Stimulated activated CD4-positive, alpha-beta T cell treated with anti-CD3 and anti-CD28 coated beads, Interleukin-1b, Interleukin-23, amount 100 ng/mL, for 48 hours (primary cell): ENCODE data around the gene CXCL10.
A peak's percentile ranks its signal among the peaks of the same experiment; 100 is the strongest.
"Not testable (repeated sequence)": the region's sequence is repeated elsewhere in the genome, so short reads cannot be mapped to it uniquely, and the experiment has no call there.

Experiments used
- DNase-seq: peaks from one replicate; pipeline ENCODE4 v3.0.0-alpha.2; 2020

CXCL10 gene

DNA sequence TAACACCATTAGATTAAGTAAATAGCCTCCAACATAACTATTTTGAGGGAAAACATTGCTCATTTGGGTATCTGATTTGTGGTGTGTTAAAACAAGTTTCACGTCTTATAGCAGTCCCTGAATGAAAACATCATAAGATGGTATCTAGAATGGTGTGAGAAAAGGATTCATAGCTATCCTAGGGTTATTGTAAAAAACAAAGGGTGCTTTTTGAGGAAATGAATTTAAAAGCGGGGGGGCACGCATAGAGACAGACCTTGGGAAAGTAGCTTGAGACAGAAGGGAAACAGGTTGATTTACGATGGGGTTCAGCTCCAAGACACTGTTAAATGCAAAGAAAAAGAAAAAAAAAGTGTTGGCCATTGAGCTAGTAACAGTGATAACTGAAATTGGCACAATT, 768 bp upstream of the CXCL10 start:
- no peak for DNase-seq

DNA sequence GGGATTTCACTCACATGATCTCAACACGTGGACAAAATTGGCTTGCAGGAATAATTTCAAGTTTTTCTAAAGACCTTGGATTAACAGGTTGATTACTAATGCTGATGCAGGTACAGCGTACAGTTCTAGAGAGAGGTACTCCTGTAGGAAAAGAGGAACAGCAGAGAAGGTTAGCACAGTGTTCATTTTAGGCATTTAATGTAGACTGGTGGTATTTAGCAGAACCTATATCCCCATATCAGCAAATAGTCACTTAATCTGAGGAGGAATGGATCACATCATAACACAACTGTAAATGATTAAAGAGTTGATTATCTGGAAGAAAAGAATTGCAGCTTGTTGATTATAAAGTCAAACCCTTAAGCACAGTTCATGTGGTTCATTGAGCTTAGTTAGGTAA, 620 bp downstream of the CXCL10 start:
- DNase-seq = no peak

DNA sequence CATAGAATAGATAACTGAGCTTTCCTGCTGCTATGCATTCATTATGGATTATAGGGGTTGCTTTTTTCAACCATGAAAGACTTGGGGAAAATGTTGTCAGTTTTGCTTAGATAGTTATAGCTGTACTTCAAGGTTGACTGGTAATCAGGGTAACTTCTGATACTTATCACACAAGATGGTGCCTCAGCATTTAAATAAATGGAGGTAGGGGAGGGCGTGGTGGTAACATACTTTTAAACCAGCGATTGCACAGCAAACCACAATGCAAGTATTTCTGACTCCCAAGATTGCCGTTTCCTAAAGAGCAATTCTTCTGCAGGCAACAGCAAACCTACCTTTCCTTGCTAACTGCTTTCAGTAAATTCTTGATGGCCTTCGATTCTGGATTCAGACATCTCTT, 1.3 kb downstream of the CXCL10 start:
- DNase-seq = no peak

DNA sequence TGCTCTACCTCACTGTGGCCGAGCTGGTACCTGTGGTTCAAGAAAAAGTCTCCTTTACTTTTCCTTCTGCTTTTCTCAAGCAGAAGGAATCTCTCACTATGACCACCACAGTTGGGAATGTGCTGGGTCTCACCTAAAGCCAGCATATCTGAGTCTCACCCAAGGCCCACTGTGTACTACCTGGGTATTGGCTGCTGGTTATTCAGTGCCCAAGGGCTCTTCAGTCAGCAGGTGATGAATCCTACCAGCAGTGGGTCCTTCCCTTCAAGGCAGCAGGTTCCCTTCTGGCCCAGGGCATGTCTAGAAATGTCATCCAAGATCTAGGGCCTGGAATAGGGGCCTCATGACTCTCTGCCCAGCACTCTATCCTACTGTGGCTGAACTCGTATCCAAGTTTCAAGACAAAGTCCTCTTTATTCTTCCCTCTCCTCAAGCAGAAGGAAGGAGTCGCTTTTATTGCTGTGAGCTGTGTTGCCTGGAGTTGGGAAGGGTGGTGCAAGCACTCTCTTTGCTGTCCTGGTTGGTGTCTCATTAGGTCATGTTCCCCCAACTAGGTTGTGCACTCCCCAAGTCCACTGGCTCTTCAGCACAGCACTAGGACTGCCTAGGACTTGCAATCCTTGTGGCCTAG, 6.1 kb downstream of the CXCL10 start:
- no peak for DNase-seq

DNA sequence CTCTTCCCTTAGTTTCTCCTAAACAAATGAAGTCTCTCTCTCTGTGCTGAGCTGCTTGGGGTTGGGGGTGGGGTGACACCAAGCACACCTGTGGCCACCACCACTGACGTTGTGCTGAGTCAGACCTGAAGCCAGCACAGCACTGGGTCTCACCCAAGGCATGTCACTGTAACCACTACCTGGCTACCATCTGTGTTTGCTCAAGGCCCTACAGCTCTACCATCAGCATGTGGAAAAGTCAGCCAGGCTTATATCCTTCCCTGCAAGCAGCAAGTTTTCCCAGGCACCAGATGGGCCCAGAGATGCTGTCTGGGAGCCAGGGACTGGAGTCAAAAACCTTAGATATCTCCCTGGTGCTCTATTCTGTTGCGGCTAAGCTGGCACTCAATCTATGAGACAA, 6.9 kb downstream of the CXCL10 start:
- peak; percentile 35 for DNase-seq

DNA sequence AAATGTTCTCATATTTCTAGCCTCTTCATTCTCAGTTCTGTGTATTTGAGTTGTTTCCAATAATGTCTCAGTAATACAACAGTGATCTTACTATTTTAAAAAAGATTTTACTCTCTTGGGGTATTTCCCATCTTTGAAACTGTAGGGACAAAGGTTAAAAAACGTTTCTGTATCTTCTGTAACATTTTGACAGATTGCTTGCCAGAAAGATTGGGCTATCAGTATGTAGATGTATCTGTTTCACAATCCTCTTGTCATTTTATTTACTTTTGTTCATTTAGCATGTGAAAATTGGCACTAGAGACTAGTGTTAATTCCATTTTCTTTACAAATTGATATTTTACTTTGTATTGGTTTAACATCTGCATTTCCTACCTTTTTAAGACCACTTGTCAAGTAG, 9.8 kb downstream of the CXCL10 start:
- no peak for DNase-seq

DNA sequence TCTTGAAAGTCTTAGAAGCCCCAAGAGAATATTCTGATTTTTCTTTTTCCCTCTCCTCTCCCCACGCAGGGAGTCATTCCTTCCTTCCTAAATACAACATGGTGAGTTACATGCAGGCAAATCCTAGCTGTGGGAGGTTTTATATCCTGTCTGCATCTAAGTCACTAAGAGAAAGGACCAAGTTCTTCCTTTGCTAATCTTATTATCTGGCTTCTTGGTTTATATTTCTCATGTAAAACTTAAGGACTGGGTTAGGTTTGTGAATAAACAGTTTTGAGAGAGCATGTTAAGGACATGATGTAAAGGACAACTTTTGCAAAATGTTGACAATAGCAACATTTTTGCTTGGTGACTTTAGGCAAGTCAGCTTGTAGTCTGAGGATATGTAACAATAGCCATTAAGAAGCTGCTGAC, 10.9 kb downstream of the CXCL10 start:
- no peak for DNase-seq

DNA sequence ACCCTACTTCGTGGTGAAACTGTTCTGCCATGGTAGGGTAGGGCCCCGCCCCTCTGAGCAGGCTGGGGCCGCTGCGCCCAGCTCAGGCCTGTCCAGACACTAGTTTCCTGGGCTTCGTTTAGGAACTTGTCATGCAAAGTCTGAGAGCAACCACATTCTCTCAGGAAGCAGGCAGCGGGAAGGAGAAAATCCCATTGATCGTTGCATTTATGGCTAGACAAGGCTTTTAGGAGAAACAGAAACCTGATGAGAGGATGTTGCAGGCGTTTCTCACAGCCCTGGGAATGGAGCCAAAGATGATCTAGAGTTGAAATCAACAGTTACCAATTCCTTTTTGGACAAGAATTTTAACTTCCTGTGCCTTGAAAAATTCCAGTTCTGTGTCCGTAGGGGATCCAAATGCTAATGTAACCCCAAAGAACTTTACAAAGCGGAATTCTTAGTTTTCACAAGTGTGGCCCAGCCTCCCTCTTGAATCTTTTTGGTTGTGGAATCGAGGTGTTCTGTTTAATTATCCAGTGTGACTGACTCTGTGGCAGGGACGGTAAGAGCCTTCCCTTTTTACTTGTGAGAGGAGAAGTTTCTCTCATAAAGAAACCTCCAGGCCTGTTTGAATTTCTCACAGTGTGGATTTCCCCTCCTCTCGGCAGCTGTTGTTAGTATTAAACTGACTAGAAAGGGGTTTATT, 11.5 kb downstream of the CXCL10 start:
- no peak for DNase-seq

DNA sequence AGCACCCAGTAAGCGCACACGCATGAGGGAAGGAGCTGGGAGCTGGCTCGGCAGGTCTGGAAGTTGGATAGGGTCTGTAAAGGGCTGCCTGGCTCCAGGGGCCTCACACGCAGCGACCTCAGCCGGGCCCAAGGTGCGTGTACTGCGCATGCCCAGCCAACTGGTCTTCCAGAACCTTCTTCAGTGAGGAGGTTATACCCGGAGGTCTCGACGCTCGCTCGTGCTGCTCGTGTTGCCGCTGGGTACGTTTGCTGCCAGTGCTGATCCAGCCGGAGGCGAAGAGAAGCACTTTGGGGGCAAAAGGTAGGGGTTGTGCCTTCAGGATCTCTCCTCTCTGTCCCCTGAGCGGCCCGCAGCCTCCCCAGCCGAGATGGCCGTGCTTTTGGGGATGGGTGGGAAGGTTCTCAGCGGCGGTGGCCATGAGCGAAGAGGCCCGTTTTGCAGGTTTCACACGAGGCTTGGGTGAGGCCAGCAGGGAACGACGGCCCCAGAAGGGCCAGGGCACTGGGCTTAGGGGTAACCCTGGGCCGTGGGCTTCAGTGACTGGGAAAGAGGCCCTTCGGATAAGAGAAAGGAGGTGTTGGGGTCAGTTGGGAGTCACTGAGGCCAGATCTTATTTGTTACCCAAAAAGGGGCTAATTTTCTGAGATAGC, 12.2 kb downstream of the CXCL10 start:
- DNase-seq = no peak

DNA sequence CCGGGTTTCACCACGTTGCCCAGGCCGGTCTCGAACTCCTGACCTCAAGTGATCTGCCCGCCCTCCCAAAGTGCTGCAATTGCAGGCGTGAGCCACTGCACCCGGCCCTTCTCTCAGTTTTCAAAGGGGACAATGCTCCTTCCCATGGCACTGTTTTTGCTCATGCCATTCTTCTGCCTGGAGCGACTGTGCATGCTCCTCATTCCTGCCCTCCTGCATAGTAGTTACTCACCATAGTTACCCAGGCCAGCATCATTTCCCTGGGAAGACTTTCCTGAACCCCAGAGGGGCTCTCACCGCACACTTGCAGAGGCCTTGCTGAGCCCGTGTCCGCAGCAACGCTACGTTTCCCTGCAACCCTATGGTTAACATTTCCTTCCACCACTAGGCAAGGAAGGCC, 12.7 kb downstream of the CXCL10 start:
- DNase-seq = no peak

DNA sequence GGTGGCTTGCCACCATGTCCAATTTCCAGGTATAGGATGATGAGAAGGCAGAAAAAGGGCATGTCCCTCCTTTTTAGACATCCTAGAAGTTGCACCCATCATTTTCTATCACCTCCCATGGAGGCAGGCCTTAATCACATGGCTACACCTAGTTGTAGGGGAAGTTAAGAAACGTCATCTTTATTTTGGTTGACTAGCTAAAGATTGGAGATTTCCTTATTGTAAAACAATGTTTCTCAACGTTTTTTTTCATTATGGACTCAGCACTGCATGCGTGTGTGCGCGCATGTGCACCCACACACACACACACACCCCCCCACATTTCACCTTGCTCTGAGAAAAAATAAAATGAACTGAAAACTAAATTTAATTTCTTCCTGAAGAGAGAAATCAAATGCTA, 14.0 kb downstream of the CXCL10 start:
- no peak for DNase-seq

DNA sequence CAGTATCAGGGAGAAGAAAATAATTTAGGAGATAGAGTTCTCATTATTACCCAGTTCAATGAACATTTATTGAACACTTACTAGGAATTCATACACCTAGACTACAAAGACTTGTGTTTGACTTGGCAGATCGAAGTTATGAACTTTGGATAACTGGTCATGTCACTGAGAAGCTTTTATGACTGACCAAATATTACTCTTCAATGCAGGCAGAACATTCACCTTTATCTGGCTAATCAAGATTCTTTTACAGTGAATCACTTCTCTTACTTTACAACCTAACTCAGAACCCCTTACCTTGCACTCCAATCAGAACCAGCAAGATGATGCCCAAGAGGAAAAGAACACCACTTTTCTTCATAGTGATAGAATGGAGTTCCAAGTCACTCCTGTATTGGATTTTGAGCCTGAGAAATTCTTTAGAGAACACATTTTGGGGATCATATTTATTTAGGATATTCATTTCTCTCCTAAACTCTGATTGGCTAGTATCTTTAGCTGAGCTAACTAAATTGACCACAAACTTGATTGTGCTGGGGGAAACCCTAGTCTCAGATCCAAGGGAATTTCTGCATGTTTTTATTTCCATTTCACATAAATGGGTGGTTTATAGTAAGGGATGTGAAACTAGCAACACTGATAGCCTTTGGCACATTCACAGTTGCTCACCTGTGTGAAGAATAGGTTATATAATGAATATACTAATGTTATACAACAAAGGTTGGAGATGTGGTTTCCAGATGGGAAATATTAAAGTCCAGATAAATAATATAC, 16.0 kb downstream of the CXCL10 start, which contains the start of gene CXCL9:
CXCL9 (minus strand) TSS at position 421 of the 774 bp plus-strand sequence; CDS start at position 361, 60 bp downstream.
- DNase-seq = no peak

DNA sequence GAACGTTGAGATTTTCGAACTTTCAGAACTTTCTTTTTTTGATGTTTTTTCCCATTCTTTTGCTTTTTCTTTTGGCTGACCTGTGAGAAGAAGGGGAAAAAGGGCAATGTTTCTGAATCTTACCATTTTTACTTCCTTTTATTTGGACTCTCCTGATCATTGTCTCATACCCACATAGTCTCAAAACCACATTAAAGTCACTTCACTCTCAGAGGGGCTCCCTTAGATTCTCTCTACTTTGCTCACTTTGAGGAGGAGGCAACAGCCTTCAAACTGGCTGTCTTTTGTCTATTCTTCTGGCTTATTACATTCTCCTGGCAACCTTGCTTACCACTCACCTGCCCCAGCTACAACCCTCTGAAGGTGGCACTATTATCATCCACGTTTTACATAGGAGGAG, 19.7 kb downstream of the CXCL10 start:
- DNase-seq = no peak

DNA sequence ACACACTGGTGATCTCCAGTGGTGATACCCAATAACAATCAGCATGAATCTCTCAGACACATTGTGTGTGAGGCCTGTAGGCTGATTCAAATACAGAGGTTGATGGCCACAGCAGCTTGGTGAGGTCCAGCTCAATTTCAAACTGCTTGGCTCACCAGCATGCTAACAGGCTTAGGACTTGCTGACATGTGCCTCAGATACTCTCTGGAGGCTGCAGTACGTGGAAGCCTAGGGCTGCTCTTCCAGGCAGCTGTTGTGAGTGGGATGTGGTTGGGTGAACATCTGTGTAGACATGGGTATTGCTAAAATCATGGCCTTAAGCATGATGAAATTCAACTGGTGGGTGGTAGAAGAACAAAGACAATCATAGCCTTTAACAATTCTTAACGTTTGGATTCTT, 20.3 kb downstream of the CXCL10 start:
- no peak for DNase-seq

DNA sequence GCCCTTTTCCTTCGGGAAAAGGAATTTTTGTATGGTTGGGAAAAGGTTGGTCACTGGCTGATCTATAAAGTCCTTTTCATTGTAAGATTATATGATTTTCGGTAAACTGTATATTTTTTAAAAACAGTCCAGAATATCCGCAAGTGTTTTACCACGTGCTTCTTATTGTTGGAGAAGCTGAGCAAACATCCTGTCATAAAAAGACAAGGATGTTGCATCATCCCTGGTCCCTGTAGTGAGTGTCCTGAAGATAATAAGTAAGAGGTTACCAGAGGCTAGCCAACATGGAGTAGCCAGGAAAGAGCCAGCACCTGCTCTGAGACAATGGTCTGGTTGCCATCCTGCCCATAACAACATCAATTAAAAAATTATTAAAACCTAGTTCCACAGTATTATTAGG, 21.1 kb downstream of the CXCL10 start:
- no peak for DNase-seq

DNA sequence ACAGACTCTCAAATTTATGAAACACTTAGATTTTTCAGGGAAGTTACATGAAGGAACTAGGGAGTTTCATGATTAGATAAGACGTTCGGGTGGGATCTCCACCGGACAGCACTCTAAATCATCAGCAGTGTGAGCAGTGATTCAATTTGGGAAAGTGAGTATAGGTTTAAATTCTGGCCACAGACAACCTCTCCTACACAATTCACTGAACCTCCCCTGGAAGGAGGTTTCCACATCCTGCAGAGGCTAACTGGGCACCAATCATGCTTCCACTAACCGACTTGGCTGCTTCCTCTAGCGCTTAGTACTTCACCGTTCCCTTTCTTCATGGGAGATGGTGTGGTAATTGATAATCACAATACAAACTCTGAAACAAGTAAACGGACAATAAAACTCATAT, 21.6 kb downstream of the CXCL10 start:
- no peak for DNase-seq

DNA sequence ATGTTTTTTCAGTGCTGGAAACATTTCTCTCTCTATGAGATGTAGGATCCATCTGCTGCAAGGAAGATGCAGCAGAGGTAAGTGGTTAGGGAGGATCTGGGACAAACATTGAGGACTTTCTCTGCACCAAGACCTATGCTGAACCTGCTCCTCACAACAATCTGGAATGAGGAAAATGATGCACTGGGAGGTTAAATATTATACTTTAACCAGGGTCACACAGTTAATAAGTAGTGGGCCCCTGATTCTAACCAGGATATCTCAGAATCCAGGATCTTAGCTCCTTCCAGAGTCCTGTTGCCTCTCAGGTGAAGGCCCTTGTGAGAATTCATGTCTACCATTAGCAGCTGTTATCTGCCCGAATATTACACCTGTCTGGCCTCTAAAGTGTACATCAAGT, 23.0 kb downstream of the CXCL10 start:
- no peak for DNase-seq

DNA sequence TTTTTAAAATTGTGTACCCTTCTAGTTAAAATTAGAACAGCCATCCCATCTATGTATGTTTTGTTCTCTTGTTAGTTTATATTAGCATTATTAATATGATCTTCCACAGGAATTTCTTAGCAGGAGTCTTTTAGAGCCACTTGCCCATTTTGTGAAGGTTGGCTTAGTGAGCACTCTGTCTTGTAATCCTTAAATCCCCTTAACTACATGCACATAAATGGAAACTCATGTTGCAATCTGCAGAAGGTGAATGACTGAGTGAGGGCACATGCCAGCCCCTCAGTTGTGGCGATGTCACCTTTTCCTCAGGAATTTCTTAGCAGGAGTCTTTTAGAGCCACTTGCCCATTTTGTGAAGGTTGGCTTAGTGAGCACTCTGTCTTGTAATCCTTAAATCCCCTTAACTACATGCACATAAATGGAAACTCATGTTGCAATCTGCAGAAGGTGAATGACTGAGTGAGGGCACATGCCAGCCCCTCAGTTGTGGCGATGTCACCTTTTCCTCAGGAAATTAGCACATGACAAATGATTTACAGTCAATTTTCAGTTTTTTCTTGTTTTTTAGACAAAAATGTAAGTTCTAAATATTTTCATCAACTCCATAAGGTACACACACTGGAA, 24.7 kb downstream of the CXCL10 start:
- not testable (repeated sequence) for DNase-seq

DNA sequence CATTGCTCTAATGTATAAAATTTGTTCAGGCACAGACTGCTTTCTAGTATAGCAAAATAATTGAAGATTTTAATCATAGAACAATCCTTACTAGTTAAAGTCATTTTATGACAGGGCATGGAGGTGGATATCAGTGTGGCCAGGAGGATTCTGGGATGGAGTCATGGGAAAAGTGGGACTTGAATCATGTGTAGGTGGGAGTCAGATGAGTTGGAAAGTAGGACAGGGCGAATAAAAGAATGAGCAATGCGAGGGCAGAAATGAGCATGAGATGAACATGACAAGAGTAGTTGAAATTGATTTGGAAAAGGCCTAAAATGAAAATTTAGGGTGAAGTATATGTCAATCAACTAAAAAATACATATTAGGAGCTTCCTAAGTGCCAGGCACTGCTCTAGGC, 25.4 kb downstream of the CXCL10 start:
- no peak for DNase-seq

DNA sequence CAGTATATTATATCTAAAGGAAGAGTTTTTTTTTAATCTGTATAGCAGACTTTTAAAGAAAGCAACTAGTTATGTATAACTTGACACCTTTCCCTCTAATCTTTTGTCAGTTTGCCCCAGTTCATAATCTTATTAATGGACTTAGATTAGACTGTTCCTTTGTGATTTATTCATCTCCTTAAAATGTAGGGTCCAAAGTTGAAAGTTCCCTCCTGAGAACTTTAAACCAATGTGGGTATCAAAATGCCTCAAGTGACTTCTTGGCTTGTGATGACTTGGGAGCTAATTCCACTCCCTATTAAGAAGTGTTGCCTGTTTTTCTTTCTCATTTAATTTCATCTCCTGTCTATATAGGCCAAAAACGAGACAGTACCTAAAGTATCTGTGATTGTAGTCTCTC, 26.2 kb downstream of the CXCL10 start:
- no peak for DNase-seq

DNA sequence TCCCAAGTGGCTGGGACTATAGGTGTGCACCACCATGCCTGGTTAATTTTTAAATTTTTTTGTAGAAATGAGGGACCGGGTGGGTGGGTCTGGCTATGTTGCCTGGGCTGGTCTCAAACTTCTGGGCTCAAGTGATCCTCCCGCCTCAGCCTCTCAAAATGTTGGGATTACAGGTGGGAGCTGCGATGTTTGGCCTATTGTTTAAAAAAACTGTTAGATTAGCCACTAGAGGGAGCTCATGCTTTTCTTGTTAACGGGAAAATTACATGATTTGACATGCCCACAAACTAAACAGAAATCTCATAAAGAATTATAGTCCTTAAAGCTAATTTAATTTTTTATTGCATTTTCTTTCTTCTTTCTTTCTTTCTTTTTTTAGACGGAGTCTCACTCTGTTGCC, 27.6 kb downstream of the CXCL10 start:
- DNase-seq = no peak

DNA sequence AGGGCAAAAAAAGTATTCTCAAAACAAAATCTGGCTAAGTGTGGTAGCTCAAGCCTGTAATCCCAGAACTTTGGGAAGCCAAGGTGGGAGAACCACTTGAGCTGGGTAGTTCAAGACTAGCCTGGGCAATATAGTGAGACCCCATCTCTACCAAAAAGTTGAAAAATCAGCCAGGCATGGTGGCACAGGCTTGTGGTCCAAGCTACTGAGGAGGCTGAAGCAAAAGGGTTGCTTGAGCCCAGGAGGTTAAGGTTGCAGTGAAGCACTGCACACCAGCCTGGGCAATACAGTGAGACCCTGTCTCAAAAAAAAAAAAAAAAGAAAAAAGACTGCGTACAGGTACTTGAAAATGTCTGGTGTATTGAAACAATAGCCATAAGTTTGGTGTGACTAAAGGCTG, 30.8 kb downstream of the CXCL10 start:
- DNase-seq = no peak

DNA sequence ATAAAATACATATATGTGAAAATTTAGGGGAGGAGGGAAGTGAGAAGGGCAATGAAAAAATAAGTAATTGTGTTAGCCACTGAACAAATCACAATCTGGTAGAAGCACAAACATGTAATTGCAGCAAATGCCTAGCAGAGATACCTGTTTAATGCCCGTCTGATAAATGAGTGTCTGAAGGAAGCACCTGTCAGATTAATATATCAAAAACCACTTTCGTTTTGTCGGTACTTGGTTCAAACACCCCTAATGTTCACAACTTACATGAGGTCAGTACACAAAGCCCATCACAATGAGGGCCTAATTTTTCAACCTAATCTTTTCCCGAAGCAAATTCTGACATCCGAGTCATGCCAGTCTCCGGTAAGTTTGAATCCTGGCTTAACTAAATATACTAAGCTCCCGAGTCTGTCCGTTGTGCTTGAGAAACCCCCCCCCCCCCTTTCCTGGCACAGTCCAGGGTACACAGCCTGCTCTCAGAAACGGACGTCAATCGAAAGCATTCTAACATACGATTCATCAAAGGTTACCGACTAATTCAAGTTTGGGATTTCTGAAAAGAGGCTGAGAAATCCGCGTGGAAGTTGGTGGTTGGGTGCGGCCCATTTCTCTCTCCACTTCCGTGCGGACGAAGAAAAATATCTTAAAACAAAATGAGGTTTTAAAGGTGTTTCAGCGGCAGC, 33.3 kb downstream of the CXCL10 start:
- no peak for DNase-seq
